IPS-NIHi7 (cell line): ENCODE measurements around the gene MAP2.

Experiments
- DNase-seq: peaks from one replicate; pipeline ENCODE4 v3.0.0; 2012; ENCODE audit warnings: mixed read lengths; ENCODE audit errors: extremely low spot score

MAP2 gene

GRCh38 chr2:209529579-209529978 is 105.7 kb downstream of the MAP2 start:
- no peak for DNase-seq

- no peak for DNase-seq
Observed at GRCh38 chr2:209532321-209532720, 108.5 kb downstream of the MAP2 start.

- no peak for DNase-seq
Observed at GRCh38 chr2:209533391-209533790, 109.5 kb downstream of the MAP2 start.

- DNase-seq = no peak
Observed at GRCh38 chr2:209534228-209534627, 110.4 kb downstream of the MAP2 start.

- no peak for DNase-seq
Observed at GRCh38 chr2:209536363-209536762, 112.5 kb downstream of the MAP2 start.

- no peak for DNase-seq
Observed at GRCh38 chr2:209547726-209548125, 123.9 kb downstream of the MAP2 start.

- DNase-seq = no peak
Observed at GRCh38 chr2:209549589-209549988, 125.7 kb downstream of the MAP2 start.

GRCh38 chr2:209553913-209554312 is 130.1 kb downstream of the MAP2 start:
- DNase-seq = no peak

- peak; percentile 33 for DNase-seq
Observed at GRCh38 chr2:209556354-209556961, 132.6 kb downstream of the MAP2 start.

GRCh38 chr2:209560911-209561310 is 137.1 kb downstream of the MAP2 start:
- no peak for DNase-seq

GRCh38 chr2:209563453-209563852 is 139.6 kb downstream of the MAP2 start:
- DNase-seq = no peak

GRCh38 chr2:209564816-209565215 is 141.0 kb downstream of the MAP2 start:
- DNase-seq = no peak

- no peak for DNase-seq
Observed at GRCh38 chr2:209565896-209566582, 142.2 kb downstream of the MAP2 start.

- no peak for DNase-seq
Observed at GRCh38 chr2:209570194-209570593, 146.3 kb downstream of the MAP2 start.

- no peak for DNase-seq
Observed at GRCh38 chr2:209574515-209574914, 150.7 kb downstream of the MAP2 start.

- no peak for DNase-seq
Observed at GRCh38 chr2:209577376-209578357, 153.8 kb downstream of the MAP2 start.

GRCh38 chr2:209578394-209579001 is 154.7 kb downstream of the MAP2 start:
- DNase-seq = no peak

GRCh38 chr2:209579230-209579749 is 155.4 kb downstream of the MAP2 start:
- no peak for DNase-seq

GRCh38 chr2:209581040-209581439 is 157.2 kb downstream of the MAP2 start:
- no peak for DNase-seq

GRCh38 chr2:209582281-209582680 is 158.4 kb downstream of the MAP2 start:
- DNase-seq = no peak

- no peak for DNase-seq
Observed at GRCh38 chr2:209584472-209584871, 160.6 kb downstream of the MAP2 start.

GRCh38 chr2:209584915-209585314 is 161.1 kb downstream of the MAP2 start:
- DNase-seq = no peak
